Right atrium auricular region (tissue), 2 donors: Measurements from ENCODE around the gene MC4R. TPM values are rescaled to one million over a fixed set of nuclear protein-coding genes. Genes with fewer than 3 reads are reported as not detected.

Experiments
- DNase-seq: peaks from one replicate; pipeline ENCODE4 v3.0.0-alpha.2; 2019; ENCODE audit warnings: low spot score
- H3K27ac ChIP-seq, 2 donors: fragments of 200-600 bp; sonication (generic); 1 replicate in 1 of 2; 2 replicates in 1 of 2; pipeline ENCODE4 v1.5.1; 2016 to 2019
- H3K27me3 ChIP-seq, 2 donors: fragments of 200-600 bp; sonication (generic); one replicate each; pipeline versions ENCODE4 v1.5.1 to v1.6.0; 2017 to 2019
- H3K36me3 ChIP-seq: fragments of 200-600 bp; sonication (generic); one replicate; pipeline ENCODE4 v1.5.1; 2016
- H3K4me1 ChIP-seq, 2 donors: fragments of 200-600 bp; sonication (generic); one replicate each; pipeline versions ENCODE4 v1.5.1 to v1.6.0; 2017 to 2019
- H3K4me3 ChIP-seq, 2 donors: fragments of 200-600 bp; sonication (generic); 1 replicate in 1 of 2; 2 replicates in 1 of 2; pipeline ENCODE4 v1.5.1; 2017 to 2019; ENCODE audit warnings: mild to moderate bottlenecking in 1 of 2, moderate library complexity in 1 of 2
- H3K9me3 ChIP-seq, 2 donors: fragments of 200-600 bp; sonication (generic); one replicate each; pipeline ENCODE4 v1.5.1; 2019
- total RNA-seq, 2 donors: library from RNA; depleted of rRNA; stranded (reverse); fragments of >200 nt; gene quantifications; one replicate each; pipeline ENCODE4 v1.1.0, GENCODE V29; 2016
- TF ChIP-seq, protein P1 (sequence below), 2 donors: fragments of 200-600 bp; sonication (generic); IDR thresholded peaks; one replicate each; pipeline ENCODE4 v1.5.1; 2019; ENCODE audit warnings: antibody characterized with exemption in 2 of 2

MC4R gene
- total RNA-seq, 2 donors from 2014 or later, result not detected

DNA sequence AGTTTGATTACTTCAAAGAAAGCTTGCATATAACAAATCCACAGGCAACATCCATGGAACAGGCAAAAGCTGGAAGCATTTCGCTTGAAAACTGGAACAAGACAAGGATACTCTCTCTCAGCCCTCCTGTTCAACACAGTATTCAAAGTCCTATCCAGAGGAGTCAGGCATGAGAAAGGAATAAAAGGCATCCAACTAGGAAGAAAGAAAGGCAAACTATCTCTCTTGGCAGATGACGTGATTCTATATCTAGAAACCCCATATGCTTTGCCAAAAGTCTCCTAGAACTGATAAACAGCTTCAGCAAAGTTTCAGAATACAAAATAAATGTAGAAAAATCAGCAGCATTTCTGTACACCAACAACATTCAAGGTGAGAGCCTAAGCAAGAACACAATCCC is 34.1 kb upstream of the MC4R start:
- Histone ChIP-seq H3K4me1 (no peaks in the 10 kb centered on the region), H3K4me3 (no peak overlapping the region), H3K9me3 (no peaks in the 10 kb centered on the region), H3K27ac (no peak overlapping the region), H3K36me3 (no peaks in the 10 kb centered on the region), H3K27me3 (no peaks in the 10 kb centered on the region)
- no peak for DNase-seq
- TF ChIP-seq, protein P1, sequence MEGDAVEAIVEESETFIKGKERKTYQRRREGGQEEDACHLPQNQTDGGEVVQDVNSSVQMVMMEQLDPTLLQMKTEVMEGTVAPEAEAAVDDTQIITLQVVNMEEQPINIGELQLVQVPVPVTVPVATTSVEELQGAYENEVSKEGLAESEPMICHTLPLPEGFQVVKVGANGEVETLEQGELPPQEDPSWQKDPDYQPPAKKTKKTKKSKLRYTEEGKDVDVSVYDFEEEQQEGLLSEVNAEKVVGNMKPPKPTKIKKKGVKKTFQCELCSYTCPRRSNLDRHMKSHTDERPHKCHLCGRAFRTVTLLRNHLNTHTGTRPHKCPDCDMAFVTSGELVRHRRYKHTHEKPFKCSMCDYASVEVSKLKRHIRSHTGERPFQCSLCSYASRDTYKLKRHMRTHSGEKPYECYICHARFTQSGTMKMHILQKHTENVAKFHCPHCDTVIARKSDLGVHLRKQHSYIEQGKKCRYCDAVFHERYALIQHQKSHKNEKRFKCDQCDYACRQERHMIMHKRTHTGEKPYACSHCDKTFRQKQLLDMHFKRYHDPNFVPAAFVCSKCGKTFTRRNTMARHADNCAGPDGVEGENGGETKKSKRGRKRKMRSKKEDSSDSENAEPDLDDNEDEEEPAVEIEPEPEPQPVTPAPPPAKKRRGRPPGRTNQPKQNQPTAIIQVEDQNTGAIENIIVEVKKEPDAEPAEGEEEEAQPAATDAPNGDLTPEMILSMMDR (IDR thresholded peaks at IDR 0.05), result no peak

- Histone ChIP-seq H3K27me3 (no peaks in the 10 kb centered on the region), H3K4me3 (no peak overlapping the region), H3K9me3 (no peaks in the 10 kb centered on the region), H3K4me1 (no peaks in the 10 kb centered on the region), H3K36me3 (no peaks in the 10 kb centered on the region), H3K27ac (no peak overlapping the region)
- TF ChIP-seq, protein P1 (IDR thresholded peaks at IDR 0.05), result no peak
- DNase-seq, result no peak
These were observed 32.0 kb upstream of the MC4R start for GRCh38 chr18:60404486-60405085.

DNA sequence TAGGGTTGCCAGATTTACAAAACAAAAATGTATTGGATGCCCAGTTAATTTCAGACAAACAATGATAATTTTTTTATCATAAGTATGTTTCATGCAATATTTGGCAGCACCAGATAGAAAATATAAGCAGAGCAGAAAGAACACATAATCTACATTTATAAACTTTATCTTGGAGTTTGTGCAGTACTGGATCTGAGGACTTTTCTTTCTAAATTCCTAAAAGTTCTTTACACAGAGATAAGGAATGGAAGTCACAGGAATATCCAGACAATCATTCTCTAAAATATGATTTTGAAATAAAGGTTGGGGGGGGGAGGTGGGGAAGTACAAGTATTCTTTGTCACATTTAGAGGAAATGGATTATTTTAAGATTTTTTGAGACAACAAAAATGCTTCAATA is 28.8 kb upstream of the MC4R start:
- TF ChIP-seq, protein P1 (IDR thresholded peaks at IDR 0.05), result no peak
- H3K4me1 ChIP-seq, result no peaks in the 10 kb centered on the region
- no peaks in the 10 kb centered on the region for H3K9me3 ChIP-seq

GRCh38 chr18:60391571-60392226 is 19.1 kb upstream of the MC4R start:
- no peak for DNase-seq
- no peak overlapping the region for H3K27ac ChIP-seq
- TF ChIP-seq, protein P1 (IDR thresholded peaks at IDR 0.05), result no peak
- no peak overlapping the region for H3K4me3 ChIP-seq
- H3K4me1 ChIP-seq, result no peaks in the 10 kb centered on the region
- H3K36me3 ChIP-seq, result no peaks in the 10 kb centered on the region
- no peaks in the 10 kb centered on the region for H3K27me3 ChIP-seq
- no peaks in the 10 kb centered on the region for H3K9me3 ChIP-seq

More for the DNA sequence above, 28.8 kb upstream of the MC4R start:
- no peak overlapping the region for H3K27ac ChIP-seq
- H3K4me3 ChIP-seq, result no peak overlapping the region
- DNase-seq, result no peak
- H3K36me3 ChIP-seq, result no peaks in the 10 kb centered on the region
- no peaks in the 10 kb centered on the region for H3K27me3 ChIP-seq

DNA sequence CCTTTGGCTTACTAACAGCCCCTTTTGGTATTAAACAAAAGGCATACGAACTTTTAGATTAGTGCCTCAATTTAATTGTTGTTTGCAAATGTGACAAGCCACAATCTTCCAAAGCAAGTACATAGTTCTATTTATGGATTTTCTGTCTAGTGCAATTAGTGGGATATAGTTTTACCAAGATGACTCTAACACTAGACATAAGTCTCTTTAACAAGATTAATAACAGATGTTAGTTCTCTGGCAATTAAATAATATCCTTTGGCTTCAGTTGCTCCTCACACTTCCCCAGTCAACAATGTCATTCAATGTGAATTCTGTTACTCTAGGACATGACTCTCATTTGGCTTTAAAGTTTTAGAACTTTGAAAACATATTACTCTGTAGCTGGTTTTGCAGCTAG is 16.7 kb upstream of the MC4R start:
- TF ChIP-seq, protein P1 (IDR thresholded peaks at IDR 0.05), result no peak
- no peak for DNase-seq
- Histone ChIP-seq H3K36me3 (no peaks in the 10 kb centered on the region), H3K27me3 (no peaks in the 10 kb centered on the region), H3K4me1 (no peaks in the 10 kb centered on the region), H3K9me3 (no peaks in the 10 kb centered on the region), H3K4me3 (no peak overlapping the region), H3K27ac (no peak overlapping the region)

DNA sequence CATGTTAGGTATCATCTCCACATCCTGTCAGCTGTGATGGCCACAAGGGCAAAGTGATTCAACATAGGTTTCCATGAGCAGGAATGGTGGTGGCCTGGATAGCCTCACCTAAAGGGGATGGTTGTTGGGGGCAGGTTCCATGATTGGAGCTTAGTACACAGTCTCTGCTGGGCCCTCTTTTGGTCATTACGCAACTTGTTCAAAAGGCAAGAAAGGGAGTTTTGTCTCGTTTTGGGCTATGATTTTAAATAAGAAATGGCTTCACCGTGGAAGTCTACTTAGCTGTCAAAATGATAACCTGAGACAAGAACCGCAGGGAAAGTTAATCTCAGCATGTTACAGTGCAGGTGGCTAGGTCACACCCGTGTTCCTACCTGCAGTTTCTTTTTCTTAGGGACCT is 13.1 kb upstream of the MC4R start:
- no peaks in the 10 kb centered on the region for H3K36me3 ChIP-seq
- no peaks in the 10 kb centered on the region for H3K27me3 ChIP-seq
- H3K27ac ChIP-seq, result no peak overlapping the region
- no peak for DNase-seq
- H3K4me1 ChIP-seq, result no peaks in the 10 kb centered on the region
- no peak overlapping the region for H3K4me3 ChIP-seq
- H3K9me3 ChIP-seq, result no peaks in the 10 kb centered on the region
- TF ChIP-seq, protein P1 (IDR thresholded peaks at IDR 0.05), result no peak
